Measurements from ENCODE around the gene RBM26.
"Not testable (repeated sequence)": the region's sequence is repeated elsewhere in the genome, so short reads cannot be mapped to it uniquely, and the experiment has no call there.

- TF ChIP-seq CTCF (IDR thresholded peaks at IDR 0.05); POLR2AphosphoS5 (IDR thresholded peaks at IDR 0.05; ENCODE audit: low read depth, low read length); SIN3A (IDR thresholded peaks at IDR 0.05; ENCODE audit: borderline replicate concordance, insufficient read depth, low read depth, low read length): not testable (repeated sequence)
Measured at GRCh38 chr13:79349608-79350007, 56.4 kb downstream of the RBM26 start.

Data from Panc1 (cell line).